ENCODE measurements around the gene XRCC3.
"Not testable (repeated sequence)": the region's sequence is repeated elsewhere in the genome, so short reads cannot be mapped to it uniquely, and the experiment has no call there.

Gene XRCC3

GRCh38 chr14:103659631-103660030, 55.6 kb downstream of the XRCC3 start:
- DNase-seq, result no peak

- no peak for DNase-seq
Observed at GRCh38 chr14:103657471-103657870, 57.8 kb downstream of the XRCC3 start.

- no peak for DNase-seq
Observed at GRCh38 chr14:103656756-103657133, 58.5 kb downstream of the XRCC3 start.

- no peak for DNase-seq
Observed at GRCh38 chr14:103656031-103656755, 59.1 kb downstream of the XRCC3 start.

- no peak for DNase-seq
Observed at GRCh38 chr14:103654619-103655018, 60.6 kb downstream of the XRCC3 start.

GRCh38 chr14:103653805-103654204, 61.4 kb downstream of the XRCC3 start:
- DNase-seq, result no peak

- DNase-seq, result not testable (repeated sequence)
Observed at GRCh38 chr14:103653336-103653735, 61.9 kb downstream of the XRCC3 start.

GRCh38 chr14:103652806-103653205, 62.4 kb downstream of the XRCC3 start:
- DNase-seq, result no peak

- DNase-seq, result no peak
Observed at GRCh38 chr14:103651585-103651984, 63.7 kb downstream of the XRCC3 start.

- no peak for DNase-seq
Observed at GRCh38 chr14:103650213-103650612, 65.0 kb downstream of the XRCC3 start.

GRCh38 chr14:103649001-103649400, 66.2 kb downstream of the XRCC3 start:
- DNase-seq, result no peak
